Endodermal cell (in vitro differentiated cells): ENCODE results near the gene GABRQ. TPM values are rescaled to one million over a fixed set of nuclear protein-coding genes. Genes with fewer than 3 reads are reported as not detected.

Experiments
- DNase-seq: peaks from one replicate; pipeline ENCODE4 v3.0.0-alpha.2; 2017
- H3K27ac ChIP-seq: 2 replicates; pipeline ENCODE4 v1.5.1; 2013; ENCODE audit warnings: mild to moderate bottlenecking, low read depth, low read length, moderate library complexity
- H3K27me3 ChIP-seq: 2 replicates; pipeline ENCODE4 v1.6.1; 2013; ENCODE audit warnings: mild to moderate bottlenecking, low read length, moderate library complexity; ENCODE audit not compliant: insufficient read depth, control insufficient read depth, poor library complexity, severe bottlenecking
- H3K36me3 ChIP-seq: 2 replicates; pipeline ENCODE4 v1.7.0; 2013; ENCODE audit warnings: mild to moderate bottlenecking, low read length, moderate library complexity; ENCODE audit not compliant: control insufficient read depth, insufficient read depth
- H3K4me1 ChIP-seq: one replicate; pipeline ENCODE4 v1.7.0; 2013; ENCODE audit warnings: low read length; ENCODE audit not compliant: control insufficient read depth, insufficient read depth
- H3K4me3 ChIP-seq: 2 replicates; pipeline ENCODE4 v1.5.1; 2013; ENCODE audit warnings: mild to moderate bottlenecking, low read length, moderate library complexity
- H3K9ac ChIP-seq: 2 replicates; pipeline ENCODE4 v1.6.1; 2013; ENCODE audit warnings: mild to moderate bottlenecking, low read length, moderate library complexity; ENCODE audit not compliant: poor library complexity, severe bottlenecking; ENCODE audit errors: extremely low read depth
- H3K9me3 ChIP-seq: 2 replicates; pipeline ENCODE4 v1.6.1; 2013; ENCODE audit warnings: mild to moderate bottlenecking, low read length, moderate library complexity; ENCODE audit not compliant: control insufficient read depth
- H3K27ac Mint-ChIP-seq: 2 replicates; pipeline ENCODE4 v1.8.0; 2020; ENCODE audit warnings: mixed read lengths
- H3K27me3 Mint-ChIP-seq: 2 replicates; pipeline ENCODE4 v1.8.0; 2021; ENCODE audit warnings: mild to moderate bottlenecking, mixed read lengths; ENCODE audit not compliant: insufficient read depth
- H3K36me3 Mint-ChIP-seq: 2 replicates; pipeline ENCODE4 v1.8.0; 2020; ENCODE audit warnings: low read depth, mixed read lengths
- H3K4me1 Mint-ChIP-seq: 2 replicates; pipeline ENCODE4 v1.8.0; 2020; ENCODE audit warnings: mixed read lengths
- H3K4me3 Mint-ChIP-seq: 2 replicates; pipeline ENCODE4 v1.8.0; 2020; ENCODE audit warnings: mild to moderate bottlenecking, moderate library complexity, mixed read lengths
- H3K9me3 Mint-ChIP-seq: 2 replicates; pipeline ENCODE4 v1.8.0; 2020; ENCODE audit warnings: mild to moderate bottlenecking, mixed read lengths
- WGBS, 2 experiments: methylation state at CpG; one replicate each; pipeline versions ENCODE4 v1.1.5 to v1.1.7; 2013; ENCODE audit warnings: missing lambda C conversion rate in 2 of 2, mixed read lengths in 1 of 2; ENCODE audit not compliant: insufficient coverage in 1 of 2, insufficient read length in 1 of 2; 5-methylcytosine and 5-hydroxymethylcytosine counted together
- total RNA-seq, 2 donors: library from RNA; stranded (reverse); fragmentation: NEBNext Ultra II Directional in 1 of 2; extraction: Animal tissue kit (Norgen Biotek cat#: 25700) in 1 of 2; gene quantifications; 2 replicates in 1 of 2; 3 replicates in 1 of 2; pipeline ENCODE4 v1.2.1, GENCODE V29; 2021
- TF ChIP-seq, protein P1 (sequence below): fragments of 200-600 bp; sonication (generic); conservative IDR thresholded peaks from 2 replicates; pipeline ENCODE4 v1.5.0; 2021; ENCODE audit warnings: antibody characterized with exemption, mild to moderate bottlenecking

The GABRQ gene
- total RNA-seq, 2 donors from 2014 or later, result 1.7 TPM

DNA sequence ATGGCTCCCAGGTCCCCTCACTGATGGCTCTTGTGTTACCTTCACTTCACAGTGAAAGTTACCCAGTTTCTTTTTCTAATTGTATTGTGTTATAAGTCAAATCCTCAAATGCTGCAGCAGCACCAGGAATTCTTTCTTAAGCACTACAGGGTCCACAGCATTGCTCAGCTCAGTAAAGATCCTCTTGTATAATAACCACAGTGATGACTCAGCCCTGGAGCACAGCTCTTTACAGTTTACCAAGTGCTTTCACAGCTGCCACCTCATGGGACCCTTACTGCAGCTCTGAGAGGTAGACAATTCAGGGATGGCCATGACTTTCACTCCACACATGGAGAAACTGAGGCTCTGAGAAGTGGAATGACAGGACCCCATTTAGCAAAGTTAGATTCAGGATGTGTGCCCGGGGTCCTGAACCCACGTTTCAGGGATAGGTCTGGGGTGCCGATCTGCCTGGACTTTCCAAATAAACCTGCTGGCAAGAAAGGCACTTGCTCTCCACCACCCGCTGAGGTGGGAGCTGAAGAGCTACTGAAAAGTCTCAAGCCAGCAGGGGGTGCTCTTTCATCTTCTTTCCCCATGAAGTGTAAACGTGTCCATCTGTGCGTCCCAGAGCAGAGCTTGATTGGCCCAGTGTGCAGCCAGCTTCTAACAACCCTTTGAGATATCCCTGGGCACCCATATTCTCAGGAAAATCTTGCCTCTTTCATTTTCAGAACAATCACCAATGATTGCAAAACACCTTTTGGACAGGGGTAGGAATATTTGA lies 35.7 kb upstream of the GABRQ start:
- Mint-ChIP-seq H3K36me3 (no peaks in the 10 kb centered on the region), H3K27me3 (peaks cover 2% of the 10 kb centered on the region), H3K27ac (no peak overlapping the region), H3K4me3 (no peak overlapping the region), H3K4me1 (no peaks in the 10 kb centered on the region), H3K9me3 (peaks cover 69% of the 10 kb centered on the region)
- no peak overlapping the region for H3K4me3 ChIP-seq
- no peaks in the 10 kb centered on the region for H3K4me1 ChIP-seq
- 38 to 52% methylated on average over 1 to 6 of the region's 6 CpGs for WGBS, 2 experiments
- H3K9ac ChIP-seq, result no peak overlapping the region
- H3K27ac ChIP-seq, result no peak overlapping the region
- no peaks in the 10 kb centered on the region for H3K9me3 ChIP-seq
- DNase-seq, result peak; percentile 72
- H3K27me3 ChIP-seq, result no peaks in the 10 kb centered on the region
- TF ChIP-seq, protein P1, sequence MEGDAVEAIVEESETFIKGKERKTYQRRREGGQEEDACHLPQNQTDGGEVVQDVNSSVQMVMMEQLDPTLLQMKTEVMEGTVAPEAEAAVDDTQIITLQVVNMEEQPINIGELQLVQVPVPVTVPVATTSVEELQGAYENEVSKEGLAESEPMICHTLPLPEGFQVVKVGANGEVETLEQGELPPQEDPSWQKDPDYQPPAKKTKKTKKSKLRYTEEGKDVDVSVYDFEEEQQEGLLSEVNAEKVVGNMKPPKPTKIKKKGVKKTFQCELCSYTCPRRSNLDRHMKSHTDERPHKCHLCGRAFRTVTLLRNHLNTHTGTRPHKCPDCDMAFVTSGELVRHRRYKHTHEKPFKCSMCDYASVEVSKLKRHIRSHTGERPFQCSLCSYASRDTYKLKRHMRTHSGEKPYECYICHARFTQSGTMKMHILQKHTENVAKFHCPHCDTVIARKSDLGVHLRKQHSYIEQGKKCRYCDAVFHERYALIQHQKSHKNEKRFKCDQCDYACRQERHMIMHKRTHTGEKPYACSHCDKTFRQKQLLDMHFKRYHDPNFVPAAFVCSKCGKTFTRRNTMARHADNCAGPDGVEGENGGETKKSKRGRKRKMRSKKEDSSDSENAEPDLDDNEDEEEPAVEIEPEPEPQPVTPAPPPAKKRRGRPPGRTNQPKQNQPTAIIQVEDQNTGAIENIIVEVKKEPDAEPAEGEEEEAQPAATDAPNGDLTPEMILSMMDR, result peak; percentile 46
- no peaks in the 10 kb centered on the region for H3K36me3 ChIP-seq

DNA sequence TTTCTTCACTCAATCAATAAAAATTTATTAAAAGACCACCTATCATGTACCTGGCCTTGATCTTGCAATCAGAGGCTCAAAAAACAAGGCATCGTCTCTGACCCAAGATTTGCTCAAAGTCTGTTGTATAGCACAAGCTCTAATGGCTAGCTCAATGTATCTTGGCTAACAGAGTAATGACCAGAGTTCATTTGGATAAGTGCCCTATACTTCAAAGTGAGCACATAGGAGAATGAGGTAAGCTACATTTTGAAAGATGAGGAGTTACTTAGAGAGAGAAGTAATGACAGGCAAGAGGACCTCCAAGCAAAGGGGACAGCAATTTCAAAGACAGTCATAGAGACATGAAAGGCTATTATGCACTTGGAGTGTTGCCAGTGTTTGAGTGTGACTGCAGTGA lies 22.9 kb upstream of the GABRQ start:
- Histone ChIP-seq H3K9me3 (no peaks in the 10 kb centered on the region), H3K27me3 (no peaks in the 10 kb centered on the region), H3K36me3 (no peaks in the 10 kb centered on the region), H3K27ac (no peak overlapping the region), H3K9ac (no peak overlapping the region), H3K4me1 (no peaks in the 10 kb centered on the region), H3K4me3 (no peak overlapping the region)
- Mint-ChIP-seq H3K9me3 (peaks cover 60% of the 10 kb centered on the region), H3K27me3 (no peaks in the 10 kb centered on the region), H3K4me1 (no peaks in the 10 kb centered on the region), H3K27ac (no peak overlapping the region), H3K36me3 (peaks cover 2% of the 10 kb centered on the region), H3K4me3 (no peak overlapping the region)
- TF ChIP-seq, protein P1, result no peak
- DNase-seq, result no peak
- 96 to 100% methylated on average over 1 of the region's 1 CpG for WGBS, 2 experiments

DNA sequence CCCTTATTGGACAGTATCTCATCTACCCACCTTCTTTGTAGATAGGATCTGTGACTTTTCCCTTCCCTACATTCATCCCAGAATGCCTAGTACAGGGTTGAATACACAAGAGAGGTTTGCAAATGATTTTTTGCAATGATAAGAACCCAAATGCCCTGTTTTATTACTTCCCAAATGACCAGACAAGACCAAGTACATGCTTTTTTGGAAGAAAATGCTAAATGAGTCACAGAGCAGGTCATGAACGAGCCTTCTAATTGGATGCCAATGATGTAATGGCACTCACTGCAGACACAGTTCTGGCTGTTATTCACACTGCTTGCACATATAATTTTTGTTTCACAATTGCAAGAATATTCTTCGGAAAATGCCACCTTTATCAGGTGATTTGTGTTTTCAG lies 17.8 kb upstream of the GABRQ start:
- no peaks in the 10 kb centered on the region for H3K27me3 ChIP-seq
- DNase-seq, result no peak
- H3K9ac ChIP-seq, result no peak overlapping the region
- peaks cover 35% of the 10 kb centered on the region for H3K9me3 Mint-ChIP-seq
- no peaks in the 10 kb centered on the region for H3K4me1 Mint-ChIP-seq
- H3K27ac ChIP-seq, result no peak overlapping the region
- H3K4me1 ChIP-seq, result no peaks in the 10 kb centered on the region
- H3K4me3 ChIP-seq, result no peak overlapping the region
- no peaks in the 10 kb centered on the region for H3K36me3 ChIP-seq
- TF ChIP-seq, protein P1, result no peak
- no peaks in the 10 kb centered on the region for H3K9me3 ChIP-seq
- 84% methylated on average over 2 of the region's 2 CpGs; no CpG with 5 or more reads in 1 of the 2 experiments for WGBS, 2 experiments
- H3K27me3 Mint-ChIP-seq, result no peaks in the 10 kb centered on the region
- no peaks in the 10 kb centered on the region for H3K36me3 Mint-ChIP-seq
- no peak overlapping the region for H3K4me3 Mint-ChIP-seq
- no peak overlapping the region for H3K27ac Mint-ChIP-seq
